Neural cell (in vitro differentiated cells): ENCODE data around the gene KRTAP4-5.

ENCODE experiments used
- EP300 ChIP-seq: fragments of 450-650 bp; conservative IDR thresholded peaks from 2 replicates; pipeline ENCODE4 v1.6.1; 2014; ENCODE audit warnings: antibody characterized with exemption, mild to moderate bottlenecking, moderate library complexity; ENCODE audit not compliant: poor library complexity, severe bottlenecking
- EZH2 ChIP-seq: fragments of 200-600, 300-800 bp; shearing (Covaris generic), sonication (generic); IDR thresholded peaks from 2 replicates; pipeline ENCODE4 v1.6.1; 2014; ENCODE audit warnings: antibody characterized with exemption, low read length, borderline replicate concordance, mild to moderate bottlenecking; ENCODE audit not compliant: insufficient read depth, poor library complexity, severe bottlenecking
- MXI1 ChIP-seq: fragments of 450-650 bp; conservative IDR thresholded peaks from 2 replicates; pipeline ENCODE4 v1.6.1; 2014; ENCODE audit warnings: antibody characterized with exemption, mild to moderate bottlenecking; ENCODE audit not compliant: poor library complexity, severe bottlenecking
- POLR2AphosphoS5 ChIP-seq: IDR thresholded peaks from 2 replicates; pipeline ENCODE4 v1.6.1; 2012
- RAD21 ChIP-seq: fragments of 450-650 bp; conservative IDR thresholded peaks from 2 replicates; pipeline ENCODE4 v1.6.1; 2014; ENCODE audit warnings: antibody characterized with exemption, mild to moderate bottlenecking, moderate library complexity
- SMC3 ChIP-seq: fragments of 450-650 bp; conservative IDR thresholded peaks from 2 replicates; pipeline ENCODE4 v1.6.1; 2014; ENCODE audit warnings: antibody characterized with exemption, mild to moderate bottlenecking, moderate library complexity; ENCODE audit not compliant: poor library complexity
- TAF1 ChIP-seq: IDR thresholded peaks from 2 replicates; pipeline ENCODE4 v1.6.1; 2012; ENCODE audit warnings: low read depth
- TF ChIP-seq, protein P1 (sequence below): fragments of 450-650 bp; IDR thresholded peaks from 2 replicates; pipeline ENCODE4 v1.5.1; 2014; ENCODE audit warnings: antibody characterized with exemption, mild to moderate bottlenecking, moderate library complexity; ENCODE audit not compliant: poor library complexity, severe bottlenecking

DNA sequence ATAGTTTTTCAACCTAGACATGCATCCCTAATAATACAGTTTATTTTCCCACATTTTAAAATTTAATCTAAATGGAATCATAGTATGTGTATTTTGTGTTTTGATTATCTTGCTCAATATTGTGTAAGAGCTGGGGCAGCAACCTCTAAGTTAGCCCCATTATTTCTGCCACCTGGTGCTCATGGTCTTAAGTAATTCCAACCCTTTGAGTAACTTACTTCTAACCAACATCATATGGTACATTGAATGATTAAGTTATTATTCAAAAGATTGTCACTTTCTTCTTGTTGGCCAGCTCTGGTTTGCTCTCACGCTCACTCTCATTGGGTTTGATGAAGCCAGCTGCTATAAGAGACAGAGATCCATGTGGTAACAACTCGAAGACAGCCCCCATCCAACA is 22.3 kb upstream of the KRTAP4-5 start:
- TF ChIP-seq EP300 (no peak), SMC3 (no peak), TAF1 (no peak), EZH2 (no peak), RAD21 (no peak), POLR2AphosphoS5 (no peak), MXI1 (no peak)
- TF ChIP-seq, protein P1, sequence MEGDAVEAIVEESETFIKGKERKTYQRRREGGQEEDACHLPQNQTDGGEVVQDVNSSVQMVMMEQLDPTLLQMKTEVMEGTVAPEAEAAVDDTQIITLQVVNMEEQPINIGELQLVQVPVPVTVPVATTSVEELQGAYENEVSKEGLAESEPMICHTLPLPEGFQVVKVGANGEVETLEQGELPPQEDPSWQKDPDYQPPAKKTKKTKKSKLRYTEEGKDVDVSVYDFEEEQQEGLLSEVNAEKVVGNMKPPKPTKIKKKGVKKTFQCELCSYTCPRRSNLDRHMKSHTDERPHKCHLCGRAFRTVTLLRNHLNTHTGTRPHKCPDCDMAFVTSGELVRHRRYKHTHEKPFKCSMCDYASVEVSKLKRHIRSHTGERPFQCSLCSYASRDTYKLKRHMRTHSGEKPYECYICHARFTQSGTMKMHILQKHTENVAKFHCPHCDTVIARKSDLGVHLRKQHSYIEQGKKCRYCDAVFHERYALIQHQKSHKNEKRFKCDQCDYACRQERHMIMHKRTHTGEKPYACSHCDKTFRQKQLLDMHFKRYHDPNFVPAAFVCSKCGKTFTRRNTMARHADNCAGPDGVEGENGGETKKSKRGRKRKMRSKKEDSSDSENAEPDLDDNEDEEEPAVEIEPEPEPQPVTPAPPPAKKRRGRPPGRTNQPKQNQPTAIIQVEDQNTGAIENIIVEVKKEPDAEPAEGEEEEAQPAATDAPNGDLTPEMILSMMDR: no peak
